ENCODE measurements around the gene DACH2.

The DACH2 gene

GRCh38 chrX:86370927-86371326 is 222.7 kb downstream of the DACH2 start:
- TF ChIP-seq POLR2AphosphoS5 (IDR thresholded peaks at IDR 0.05; ENCODE audit: low read depth, low read length) (no peak), REST (IDR thresholded peaks at IDR 0.05; ENCODE audit: insufficient read depth in 1 of 2, low read depth in 2 of 2, low read length in 2 of 2) (no peak), SIN3A (IDR thresholded peaks at IDR 0.05; ENCODE audit: borderline replicate concordance, insufficient read depth, low read length) (no peak), TAF1 (IDR thresholded peaks at IDR 0.05; ENCODE audit: borderline replicate concordance, insufficient read depth, low read length) (no peak), FOXP2 (optimal IDR thresholded peaks at IDR 0.05; ENCODE audit: borderline replicate concordance, extremely low read depth, extremely low read length, insufficient read depth) (no peak)

- no peak for TF ChIP-seq TAF1 (IDR thresholded peaks at IDR 0.05; ENCODE audit: borderline replicate concordance, insufficient read depth, low read length)
- TF ChIP-seq REST (IDR thresholded peaks at IDR 0.05; ENCODE audit: insufficient read depth in 1 of 2, low read depth in 2 of 2, low read length in 2 of 2) = no peak
- TF ChIP-seq SIN3A (IDR thresholded peaks at IDR 0.05; ENCODE audit: borderline replicate concordance, insufficient read depth, low read length) = no peak
- no peak for TF ChIP-seq FOXP2 (optimal IDR thresholded peaks at IDR 0.05; ENCODE audit: borderline replicate concordance, extremely low read depth, extremely low read length, insufficient read depth)
- no peak for TF ChIP-seq POLR2AphosphoS5 (IDR thresholded peaks at IDR 0.05; ENCODE audit: low read depth, low read length)
These were observed 231.0 kb downstream of the DACH2 start for GRCh38 chrX:86379209-86379608.

- no peak for TF ChIP-seq REST (IDR thresholded peaks at IDR 0.05; ENCODE audit: insufficient read depth in 1 of 2, low read depth in 2 of 2, low read length in 2 of 2)
- no peak for TF ChIP-seq TAF1 (IDR thresholded peaks at IDR 0.05; ENCODE audit: borderline replicate concordance, insufficient read depth, low read length)
- no peak for TF ChIP-seq SIN3A (IDR thresholded peaks at IDR 0.05; ENCODE audit: borderline replicate concordance, insufficient read depth, low read length)
- no peak for TF ChIP-seq POLR2AphosphoS5 (IDR thresholded peaks at IDR 0.05; ENCODE audit: low read depth, low read length)
- TF ChIP-seq FOXP2 (optimal IDR thresholded peaks at IDR 0.05; ENCODE audit: borderline replicate concordance, extremely low read depth, extremely low read length, insufficient read depth) = no peak
These were observed 235.7 kb downstream of the DACH2 start for GRCh38 chrX:86383681-86384540.

- TF ChIP-seq TAF1 (IDR thresholded peaks at IDR 0.05; ENCODE audit: borderline replicate concordance, insufficient read depth, low read length) (no peak), REST (IDR thresholded peaks at IDR 0.05; ENCODE audit: insufficient read depth in 1 of 2, low read depth in 2 of 2, low read length in 2 of 2) (no peak), SIN3A (IDR thresholded peaks at IDR 0.05; ENCODE audit: borderline replicate concordance, insufficient read depth, low read length) (no peak), FOXP2 (optimal IDR thresholded peaks at IDR 0.05; ENCODE audit: borderline replicate concordance, extremely low read depth, extremely low read length, insufficient read depth) (no peak), POLR2AphosphoS5 (IDR thresholded peaks at IDR 0.05; ENCODE audit: low read depth, low read length) (no peak)
These were observed 259.1 kb downstream of the DACH2 start for GRCh38 chrX:86407371-86407770.
